C4-2B (cell line): ENCODE results near the gene CIDEA.

ENCODE experiments used
- H3K27ac ChIP-seq: fragments of 450-650 bp; 2 replicates; pipeline ENCODE4 v1.5.1; 2017
- CTCF ChIP-seq: fragments of 450-650 bp; conservative IDR thresholded peaks from 2 replicates; pipeline ENCODE4 v1.5.1; 2017; ENCODE audit warnings: mild to moderate bottlenecking
- ZFX ChIP-seq: fragments of 450-650 bp; IDR thresholded peaks from 2 replicates; pipeline ENCODE4 v1.6.1; 2017

The CIDEA gene

GRCh38 chr18:12318334-12318697 is 64.2 kb downstream of the CIDEA start:
- TF ChIP-seq ZFX (no peak), CTCF (no peak)
- H3K27ac ChIP-seq: no peak overlapping the region

GRCh38 chr18:12318857-12319256 is 64.7 kb downstream of the CIDEA start:
- no peak overlapping the region for H3K27ac ChIP-seq
- TF ChIP-seq CTCF (no peak), ZFX (no peak)

DNA sequence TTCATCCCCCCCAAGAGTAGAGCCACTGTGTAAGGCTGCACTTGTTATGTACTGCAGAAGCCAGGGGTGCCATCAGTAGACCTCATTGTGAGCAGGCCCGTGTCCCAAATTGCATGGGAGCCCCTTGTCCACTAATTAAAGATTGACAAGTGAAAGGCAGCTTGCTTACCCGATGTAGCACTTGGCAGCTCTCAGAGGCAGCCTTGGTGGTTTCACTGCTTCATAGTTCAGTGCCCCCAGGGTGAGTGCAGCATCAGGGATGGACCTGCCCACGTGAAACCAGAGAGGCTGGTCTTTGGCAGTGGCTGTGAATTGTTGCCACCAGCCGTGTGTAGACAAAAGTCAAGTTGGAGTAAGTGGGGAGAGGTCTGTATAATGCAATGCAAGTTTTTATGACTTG is 67.2 kb downstream of the CIDEA start:
- no peak overlapping the region for H3K27ac ChIP-seq
- TF ChIP-seq ZFX: no peak
- no peak for TF ChIP-seq CTCF

DNA sequence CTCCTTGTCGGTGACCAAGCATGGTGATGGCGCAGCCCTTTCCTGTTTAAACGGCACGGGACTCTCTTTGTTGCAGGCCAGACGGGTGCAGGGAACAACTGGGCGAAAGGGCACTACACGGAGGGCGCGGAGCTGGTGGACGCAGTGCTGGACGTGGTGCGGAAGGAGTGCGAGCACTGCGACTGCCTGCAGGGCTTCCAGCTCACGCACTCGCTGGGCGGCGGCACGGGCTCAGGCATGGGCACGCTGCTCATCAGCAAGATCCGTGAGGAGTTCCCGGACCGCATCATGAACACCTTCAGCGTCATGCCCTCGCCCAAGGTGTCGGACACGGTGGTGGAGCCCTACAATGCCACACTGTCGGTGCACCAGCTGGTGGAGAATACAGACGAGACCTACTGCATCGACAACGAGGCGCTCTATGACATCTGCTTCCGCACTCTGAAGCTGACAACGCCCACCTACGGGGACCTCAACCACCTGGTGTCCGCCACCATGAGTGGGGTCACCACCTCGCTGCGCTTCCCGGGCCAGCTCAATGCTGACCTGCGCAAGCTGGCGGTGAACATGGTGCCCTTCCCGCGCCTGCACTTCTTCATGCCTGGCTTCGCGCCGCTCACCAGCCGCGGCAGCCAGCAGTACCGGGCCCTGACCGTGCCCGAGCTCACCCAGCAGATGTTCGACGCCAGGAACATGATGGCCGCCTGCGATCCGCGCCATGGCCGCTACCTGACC is 71.0 kb downstream of the CIDEA start:
- H3K27ac ChIP-seq: no peak overlapping the region
- TF ChIP-seq CTCF (no peak), ZFX (no peak)

DNA sequence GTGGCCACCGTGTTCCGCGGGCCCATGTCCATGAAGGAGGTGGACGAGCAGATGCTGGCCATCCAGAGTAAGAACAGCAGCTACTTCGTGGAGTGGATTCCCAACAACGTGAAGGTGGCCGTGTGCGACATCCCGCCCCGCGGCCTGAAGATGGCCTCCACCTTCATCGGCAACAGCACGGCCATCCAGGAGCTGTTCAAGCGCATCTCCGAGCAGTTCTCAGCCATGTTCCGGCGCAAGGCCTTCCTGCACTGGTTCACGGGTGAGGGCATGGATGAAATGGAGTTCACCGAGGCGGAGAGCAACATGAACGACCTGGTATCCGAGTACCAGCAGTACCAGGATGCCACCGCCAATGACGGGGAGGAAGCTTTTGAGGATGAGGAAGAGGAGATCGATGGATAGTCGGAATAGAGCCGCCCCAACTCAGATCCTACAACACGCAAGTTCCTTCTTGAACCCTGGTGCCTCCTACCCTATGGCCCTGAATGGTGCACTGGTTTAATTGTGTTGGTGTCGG is 71.6 kb downstream of the CIDEA start:
- TF ChIP-seq CTCF: no peak
- no peak for TF ChIP-seq ZFX
- no peak overlapping the region for H3K27ac ChIP-seq

GRCh38 chr18:12326711-12327460 is 72.7 kb downstream of the CIDEA start:
- TF ChIP-seq ZFX: no peak
- no peak for TF ChIP-seq CTCF
- no peak overlapping the region for H3K27ac ChIP-seq
